Mucosa of descending colon (tissue), 3 donors: ENCODE results near the gene DEAF1. TPM values are rescaled to one million over a fixed set of nuclear protein-coding genes. Genes with fewer than 3 reads are reported as not detected.
A peak's percentile ranks its signal among the peaks of the same experiment; 100 is the strongest.

ENCODE experiments used
- ATAC-seq: fragments of 200-7000 bp; cut with Tn5 transposase; one replicate; pipeline ENCODE4 v1.9.1; 2020; ENCODE audit warnings: mild to moderate bottlenecking, moderate library complexity
- DNase-seq, 3 donors: peaks; one replicate each; pipeline ENCODE4 v3.0.0-alpha.2; 2020
- H3K36me3 ChIP-seq: fragments of 200-600 bp; one replicate; pipeline ENCODE4 v1.8.0; 2021; ENCODE audit warnings: low read depth, mild to moderate bottlenecking
- H3K4me1 ChIP-seq: fragments of 200-600 bp; one replicate; pipeline ENCODE4 v1.8.0; 2021; ENCODE audit warnings: low read depth, mild to moderate bottlenecking
- H3K4me3 ChIP-seq: fragments of 200-600 bp; one replicate; pipeline ENCODE4 v1.8.0; 2021; ENCODE audit warnings: mild to moderate bottlenecking
- H3K9me3 ChIP-seq: fragments of 200-600 bp; one replicate; pipeline ENCODE4 v1.8.0; 2021; ENCODE audit warnings: mild to moderate bottlenecking
- CTCF ChIP-seq: fragments of 200-600 bp; IDR thresholded peaks from one replicate; pipeline ENCODE4 v1.8.0; 2022; ENCODE audit warnings: antibody characterized with exemption, mild to moderate bottlenecking
- intact Hi-C, 2 donors: fragments of 100-400 bp; cut with DNase I in 1 of 2; cut with micrococcal nuclease in 1 of 2; formaldehyde crosslinking; loops; one replicate each; pipeline versions ENCODE4 v1.11.0 to v1.11.1; 2022; cut with DNase I, micrococcal nuclease
- total RNA-seq, 3 donors: library from RNA; stranded (reverse); fragmentation: NEBNext Ultra II Directional in 2 of 3; extraction: Animal tissue kit (Norgen Biotek cat#: 25700) in 2 of 3; gene quantifications; one replicate each; pipeline versions ENCODE4 v1.2.1 to v1.2.4, GENCODE V29; 2021 to 2023
- donor health status: DM: no; HTN: no; CAD: no; lungs with moderate emphysema.
- donor health status: DM: no; HTN: no; CAD: no.
- donor health status: DM: no; HTN: yes; CAD: no.

DEAF1 gene
- total RNA-seq, 3 donors from 2014 or later = 25.1 to 35.7 (median 25.9) TPM

DNA sequence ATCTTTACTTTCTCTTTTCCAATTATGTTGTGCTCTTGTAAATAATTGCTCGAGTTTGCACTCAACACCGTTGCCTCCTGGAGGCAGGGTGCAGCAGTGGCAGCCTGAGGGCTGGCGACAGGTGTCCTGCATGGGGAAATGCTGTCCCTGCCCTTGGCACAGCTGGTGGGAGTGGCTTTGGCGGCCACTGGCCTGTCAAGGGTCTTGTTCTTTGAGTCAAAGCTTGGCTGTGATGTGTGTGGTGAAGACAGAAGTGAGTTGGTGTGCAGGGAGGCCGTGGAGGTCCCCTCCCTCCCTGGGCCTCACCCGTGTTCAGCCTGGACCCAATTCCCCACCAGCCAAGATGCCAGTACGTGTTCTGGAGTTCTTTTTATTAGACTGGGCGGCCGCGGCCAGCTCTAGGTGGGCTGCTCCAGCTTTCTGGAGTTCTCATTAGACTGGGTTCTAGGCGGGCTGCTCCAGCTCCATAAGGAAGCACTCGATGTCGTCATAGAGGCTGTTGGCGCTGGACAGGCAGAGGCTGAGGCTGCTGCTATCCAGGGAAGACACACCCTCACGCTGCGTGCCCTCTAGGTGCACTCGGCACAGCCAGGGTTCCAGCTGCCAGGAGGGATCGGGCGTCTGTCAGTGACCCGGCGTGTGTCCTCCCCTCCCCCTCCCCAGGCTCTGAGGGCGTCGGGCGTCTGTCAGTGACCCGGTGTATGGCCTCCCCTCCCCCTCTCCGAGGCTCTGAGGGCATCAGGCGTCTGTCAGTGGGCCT is 82.6 kb downstream of the DEAF1 start:
- Histone ChIP-seq H3K36me3 (peaks cover 4% of the 10 kb centered on the region), H3K4me3 (no peak overlapping the region), H3K4me1 (peaks cover 29% of the 10 kb centered on the region), H3K9me3 (no peaks in the 10 kb centered on the region)
- no peak for TF ChIP-seq CTCF
- intact Hi-C loops = no loop called here
- DNase-seq (peak; percentile 82 to 91 (median 82)), ATAC-seq (peak; percentile 59)

DNA sequence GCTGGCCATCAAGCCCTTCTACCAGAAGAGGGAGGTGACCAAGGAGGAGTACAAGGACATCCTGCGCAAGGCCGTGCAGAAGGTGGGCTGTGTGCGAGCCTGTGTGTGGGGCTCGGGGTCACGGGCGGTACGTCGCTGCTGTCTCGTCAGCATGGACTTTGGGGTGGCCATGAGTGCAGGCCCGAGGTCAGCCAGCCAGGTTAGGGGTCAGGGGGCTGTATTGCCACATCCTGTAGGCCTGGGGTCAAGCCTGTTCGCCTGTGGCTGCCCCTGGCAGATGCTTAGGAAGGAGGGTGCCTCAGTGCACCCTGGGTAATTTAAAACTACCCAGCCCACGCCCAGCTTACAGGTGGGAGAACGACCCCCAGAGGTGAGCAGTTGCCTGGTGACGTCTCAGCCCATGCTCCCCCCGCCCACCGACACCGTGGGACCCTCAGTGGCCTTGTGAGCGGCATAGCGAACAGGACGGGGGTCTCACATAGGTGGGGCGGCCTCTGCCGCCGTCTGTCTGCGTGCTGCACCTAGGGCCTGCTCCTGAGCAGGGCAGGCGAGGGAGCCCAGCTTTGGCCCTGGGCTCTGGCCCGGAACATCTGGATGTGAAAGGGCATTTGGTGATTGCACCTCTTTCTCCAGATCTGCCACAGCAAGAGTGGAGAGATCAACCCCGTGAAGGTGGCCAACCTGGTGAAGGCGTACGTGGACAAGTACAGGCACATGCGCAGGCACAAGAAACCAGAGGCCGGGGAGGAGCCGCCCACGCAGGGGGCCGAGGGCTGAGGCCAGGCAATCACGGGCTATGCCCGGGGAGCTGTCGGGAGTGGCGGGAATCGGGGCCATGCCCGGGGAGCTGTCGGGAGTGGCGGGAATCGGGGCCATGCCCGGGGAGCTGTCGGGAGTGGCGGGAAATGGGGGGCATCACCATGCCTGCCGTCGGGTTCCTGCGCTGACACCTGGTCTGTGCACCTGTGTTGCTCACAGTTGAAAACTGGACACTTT is 83.7 kb downstream of the DEAF1 start:
- Histone ChIP-seq H3K4me1 (peaks cover 29% of the 10 kb centered on the region), H3K4me3 (no peak overlapping the region), H3K9me3 (no peaks in the 10 kb centered on the region), H3K36me3 (peaks cover 9% of the 10 kb centered on the region)
- TF ChIP-seq CTCF = no peak
- ATAC-seq = no peak
- peak in 2 of 3 donors; percentile 38 to 63 for DNase-seq
- intact Hi-C loops = no loop called here

- H3K4me1 ChIP-seq = peaks cover 29% of the 10 kb centered on the region
- H3K4me3 ChIP-seq = no peak overlapping the region
- no peak for TF ChIP-seq CTCF
- no peaks in the 10 kb centered on the region for H3K9me3 ChIP-seq
- H3K36me3 ChIP-seq = peaks cover 18% of the 10 kb centered on the region
- intact Hi-C loops = no loop called here
- no peak for ATAC-seq
- DNase-seq = peak in 2 of 3 donors; percentile 24 to 45
These were observed 84.7 kb downstream of the DEAF1 start for GRCh38 chr11:610146-610801.

DNA sequence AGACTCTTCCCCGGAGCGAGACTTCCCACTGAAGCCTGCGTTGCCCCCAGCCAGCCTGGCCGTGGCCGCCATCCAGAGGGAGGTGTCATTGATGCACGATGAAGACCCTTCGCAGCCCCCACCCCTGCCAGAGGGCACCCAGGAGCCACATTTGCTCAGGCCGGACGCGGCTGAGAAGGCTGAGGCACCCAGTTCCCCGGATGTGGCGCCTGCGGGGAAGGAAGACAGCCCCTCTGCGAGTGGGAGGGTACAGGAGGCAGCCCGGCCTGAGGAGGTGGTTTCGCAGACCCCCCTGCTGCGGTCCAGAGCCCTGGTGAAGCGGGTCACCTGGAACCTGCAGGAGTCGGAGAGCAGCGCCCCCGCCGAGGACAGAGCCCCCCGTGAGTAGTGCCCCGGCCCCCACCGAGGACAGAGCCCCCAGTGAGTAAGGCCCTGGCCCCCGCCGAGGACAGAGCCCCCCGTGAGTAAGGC is 85.6 kb downstream of the DEAF1 start:
- Histone ChIP-seq H3K4me1 (peaks cover 20% of the 10 kb centered on the region), H3K36me3 (peaks cover 23% of the 10 kb centered on the region), H3K4me3 (no peak overlapping the region), H3K9me3 (no peaks in the 10 kb centered on the region)
- intact Hi-C loops = no loop called here
- TF ChIP-seq CTCF = no peak
- DNase-seq (peak in 2 of 3 donors; percentile 23 to 49), ATAC-seq (no peak)

- DNase-seq = peak in 2 of 3 donors; percentile 24 to 46
- Histone ChIP-seq H3K4me3 (no peak overlapping the region), H3K36me3 (peaks cover 23% of the 10 kb centered on the region), H3K9me3 (no peaks in the 10 kb centered on the region), H3K4me1 (peaks cover 14% of the 10 kb centered on the region)
- intact Hi-C loops = no loop called here
- ATAC-seq = no peak
- no peak for TF ChIP-seq CTCF
These were observed 86.2 kb downstream of the DEAF1 start for GRCh38 chr11:608791-609251.
